Ishikawa (cell line): ENCODE measurements around the gene SLC33A1.

Experiments
- CEBPB ChIP-seq: IDR thresholded peaks from 2 replicates; pipeline ENCODE4 v1.6.1; 2012
- NFIC ChIP-seq: IDR thresholded peaks from 2 replicates; pipeline ENCODE4 v1.6.1; 2012
- RAD21 ChIP-seq: IDR thresholded peaks from 2 replicates; pipeline ENCODE4 v1.6.1; 2012; ENCODE audit warnings: low read depth
- TAF1 ChIP-seq: IDR thresholded peaks from 2 replicates; pipeline ENCODE4 v1.6.1; 2012; ENCODE audit warnings: low read depth, mild to moderate bottlenecking
- TEAD4 ChIP-seq: IDR thresholded peaks from 2 replicates; pipeline ENCODE4 v1.6.1; 2012
- YY1 ChIP-seq: IDR thresholded peaks from 2 replicates; pipeline ENCODE4 v1.6.1; 2012; ENCODE audit warnings: low read depth
- ZBTB7A ChIP-seq: IDR thresholded peaks from 2 replicates; pipeline ENCODE4 v1.6.1; 2012; ENCODE audit warnings: low read depth
- TF ChIP-seq, protein P1 (sequence below): IDR thresholded peaks from 2 replicates; pipeline ENCODE4 v1.6.1; 2012; ENCODE audit warnings: low read depth, mild to moderate bottlenecking

- TF ChIP-seq TAF1 (no peak), TEAD4 (no peak), RAD21 (no peak), NFIC (no peak), YY1 (no peak), CEBPB (no peak), ZBTB7A (no peak)
- TF ChIP-seq, protein P1, sequence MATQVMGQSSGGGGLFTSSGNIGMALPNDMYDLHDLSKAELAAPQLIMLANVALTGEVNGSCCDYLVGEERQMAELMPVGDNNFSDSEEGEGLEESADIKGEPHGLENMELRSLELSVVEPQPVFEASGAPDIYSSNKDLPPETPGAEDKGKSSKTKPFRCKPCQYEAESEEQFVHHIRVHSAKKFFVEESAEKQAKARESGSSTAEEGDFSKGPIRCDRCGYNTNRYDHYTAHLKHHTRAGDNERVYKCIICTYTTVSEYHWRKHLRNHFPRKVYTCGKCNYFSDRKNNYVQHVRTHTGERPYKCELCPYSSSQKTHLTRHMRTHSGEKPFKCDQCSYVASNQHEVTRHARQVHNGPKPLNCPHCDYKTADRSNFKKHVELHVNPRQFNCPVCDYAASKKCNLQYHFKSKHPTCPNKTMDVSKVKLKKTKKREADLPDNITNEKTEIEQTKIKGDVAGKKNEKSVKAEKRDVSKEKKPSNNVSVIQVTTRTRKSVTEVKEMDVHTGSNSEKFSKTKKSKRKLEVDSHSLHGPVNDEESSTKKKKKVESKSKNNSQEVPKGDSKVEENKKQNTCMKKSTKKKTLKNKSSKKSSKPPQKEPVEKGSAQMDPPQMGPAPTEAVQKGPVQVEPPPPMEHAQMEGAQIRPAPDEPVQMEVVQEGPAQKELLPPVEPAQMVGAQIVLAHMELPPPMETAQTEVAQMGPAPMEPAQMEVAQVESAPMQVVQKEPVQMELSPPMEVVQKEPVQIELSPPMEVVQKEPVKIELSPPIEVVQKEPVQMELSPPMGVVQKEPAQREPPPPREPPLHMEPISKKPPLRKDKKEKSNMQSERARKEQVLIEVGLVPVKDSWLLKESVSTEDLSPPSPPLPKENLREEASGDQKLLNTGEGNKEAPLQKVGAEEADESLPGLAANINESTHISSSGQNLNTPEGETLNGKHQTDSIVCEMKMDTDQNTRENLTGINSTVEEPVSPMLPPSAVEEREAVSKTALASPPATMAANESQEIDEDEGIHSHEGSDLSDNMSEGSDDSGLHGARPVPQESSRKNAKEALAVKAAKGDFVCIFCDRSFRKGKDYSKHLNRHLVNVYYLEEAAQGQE = no peak
Measured at GRCh38 chr3:155884292-155884691, 30.1 kb upstream of the SLC33A1 start.
